Activated T-helper 2 cell treated with anti-CD3 and anti-CD28 coated beads, Interferon-gamma antibody, Interleukin-2, Interleukin-4, amounts not matched to agents 10 μg/mL and 5 μg/mL and 100 μg/mL, durations not matched to agents 14 hours and 24 hours and 36 hours (primary cell): ENCODE results near the gene FAM20C. TPM values are rescaled to one million over a fixed set of nuclear protein-coding genes. Genes with fewer than 3 reads are reported as not detected.

Experiments
- DNase-seq: peaks from one replicate; pipeline ENCODE4 v3.0.0; 2021; ENCODE audit warnings: low spot score
- H3K27ac Mint-ChIP-seq: one replicate; pipeline ENCODE4 v1.8.0; 2021; ENCODE audit warnings: mixed read lengths
- H3K27me3 Mint-ChIP-seq: one replicate; pipeline ENCODE4 v1.8.0; 2021; ENCODE audit warnings: low read depth, mixed read lengths
- H3K36me3 Mint-ChIP-seq: one replicate; pipeline ENCODE4 v1.8.0; 2021; ENCODE audit warnings: low read depth, mixed read lengths
- H3K4me1 Mint-ChIP-seq: one replicate; pipeline ENCODE4 v1.8.0; 2021; ENCODE audit warnings: low read depth, mixed read lengths
- H3K4me3 Mint-ChIP-seq: one replicate; pipeline ENCODE4 v1.8.0; 2021; ENCODE audit warnings: low read depth, mild to moderate bottlenecking, moderate library complexity, mixed read lengths
- H3K9me3 Mint-ChIP-seq: one replicate; pipeline ENCODE4 v1.8.0; 2021; ENCODE audit warnings: mixed read lengths
- intact Hi-C: fragments of 100-400 bp; cut with micrococcal nuclease; formaldehyde crosslinking; loops from one replicate; pipeline ENCODE4 v1.15.1; 2023
- total RNA-seq: library from RNA; stranded (reverse); gene quantifications from 2 replicates; pipeline ENCODE4 v1.2.3, GENCODE V29; 2022

Gene FAM20C
- total RNA-seq, 1 donor from 2014 or later: 1.3 TPM

GRCh38 chr7:216360-217300 is 24.3 kb downstream of the FAM20C start:
- no peaks in the 10 kb centered on the region for H3K4me1 Mint-ChIP-seq
- no peak overlapping the region for H3K27ac Mint-ChIP-seq
- H3K27me3 Mint-ChIP-seq: no peaks in the 10 kb centered on the region
- DNase-seq: no peak
- H3K9me3 Mint-ChIP-seq: no peaks in the 10 kb centered on the region
- H3K36me3 Mint-ChIP-seq: no peaks in the 10 kb centered on the region
- intact Hi-C loops: no loop called here
- no peak overlapping the region for H3K4me3 Mint-ChIP-seq

- intact Hi-C loops: no loop called here
- Mint-ChIP-seq H3K4me3 (no peak overlapping the region), H3K9me3 (no peaks in the 10 kb centered on the region), H3K4me1 (no peaks in the 10 kb centered on the region), H3K27ac (no peak overlapping the region), H3K27me3 (no peaks in the 10 kb centered on the region), H3K36me3 (no peaks in the 10 kb centered on the region)
- DNase-seq: no peak
Observed at GRCh38 chr7:217781-218180, 25.4 kb downstream of the FAM20C start.

- no peak overlapping the region for H3K27ac Mint-ChIP-seq
- no peaks in the 10 kb centered on the region for H3K9me3 Mint-ChIP-seq
- H3K27me3 Mint-ChIP-seq: no peaks in the 10 kb centered on the region
- no peak for DNase-seq
- no peak overlapping the region for H3K4me3 Mint-ChIP-seq
- intact Hi-C loops: no loop called here
- no peaks in the 10 kb centered on the region for H3K4me1 Mint-ChIP-seq
- H3K36me3 Mint-ChIP-seq: no peaks in the 10 kb centered on the region
Observed at GRCh38 chr7:218316-218715, 25.9 kb downstream of the FAM20C start.

- no peak for DNase-seq
- Mint-ChIP-seq H3K9me3 (no peaks in the 10 kb centered on the region), H3K27ac (no peak overlapping the region), H3K4me3 (no peak overlapping the region), H3K27me3 (no peaks in the 10 kb centered on the region), H3K36me3 (no peaks in the 10 kb centered on the region), H3K4me1 (no peaks in the 10 kb centered on the region)
- intact Hi-C loops: no loop called here
Observed at GRCh38 chr7:218896-219580, 26.7 kb downstream of the FAM20C start.

- H3K4me3 Mint-ChIP-seq: no peak overlapping the region
- intact Hi-C loops: no loop called here
- H3K36me3 Mint-ChIP-seq: no peaks in the 10 kb centered on the region
Observed at GRCh38 chr7:219581-220150, 27.3 kb downstream of the FAM20C start.

GRCh38 chr7:220151-220841 is 27.9 kb downstream of the FAM20C start:
- no peaks in the 10 kb centered on the region for H3K4me1 Mint-ChIP-seq
- H3K27me3 Mint-ChIP-seq: no peaks in the 10 kb centered on the region
- intact Hi-C loops: no loop called here
- no peak for DNase-seq
- no peaks in the 10 kb centered on the region for H3K36me3 Mint-ChIP-seq
- no peaks in the 10 kb centered on the region for H3K9me3 Mint-ChIP-seq
- H3K27ac Mint-ChIP-seq: no peak overlapping the region
- no peak overlapping the region for H3K4me3 Mint-ChIP-seq

More at GRCh38 chr7:219581-220150, 27.3 kb downstream of the FAM20C start:
- no peaks in the 10 kb centered on the region for H3K4me1 Mint-ChIP-seq
- no peaks in the 10 kb centered on the region for H3K9me3 Mint-ChIP-seq
- no peak overlapping the region for H3K27ac Mint-ChIP-seq
- DNase-seq: no peak
- no peaks in the 10 kb centered on the region for H3K27me3 Mint-ChIP-seq

GRCh38 chr7:221978-222715 is 29.8 kb downstream of the FAM20C start:
- H3K27me3 Mint-ChIP-seq: no peaks in the 10 kb centered on the region
- no peak overlapping the region for H3K27ac Mint-ChIP-seq
- no peaks in the 10 kb centered on the region for H3K36me3 Mint-ChIP-seq
- intact Hi-C loops: no loop called here
- H3K4me1 Mint-ChIP-seq: no peaks in the 10 kb centered on the region
- H3K4me3 Mint-ChIP-seq: no peak overlapping the region
- H3K9me3 Mint-ChIP-seq: no peaks in the 10 kb centered on the region
- DNase-seq: no peak

- Mint-ChIP-seq H3K27me3 (no peaks in the 10 kb centered on the region), H3K4me1 (no peaks in the 10 kb centered on the region)
- intact Hi-C loops: no loop called here
Observed at GRCh38 chr7:222716-223041, 30.3 kb downstream of the FAM20C start.

GRCh38 chr7:223118-223800 is 30.9 kb downstream of the FAM20C start:
- no peaks in the 10 kb centered on the region for H3K27me3 Mint-ChIP-seq
- H3K36me3 Mint-ChIP-seq: no peaks in the 10 kb centered on the region
- intact Hi-C loops: no loop called here
- no peak overlapping the region for H3K27ac Mint-ChIP-seq
- H3K9me3 Mint-ChIP-seq: no peaks in the 10 kb centered on the region
- no peak overlapping the region for H3K4me3 Mint-ChIP-seq
- no peaks in the 10 kb centered on the region for H3K4me1 Mint-ChIP-seq
- no peak for DNase-seq

More at GRCh38 chr7:222716-223041, 30.3 kb downstream of the FAM20C start:
- Mint-ChIP-seq H3K9me3 (no peaks in the 10 kb centered on the region), H3K27ac (no peak overlapping the region), H3K4me3 (no peak overlapping the region), H3K36me3 (no peaks in the 10 kb centered on the region)
- no peak for DNase-seq

- no peak for DNase-seq
- intact Hi-C loops: no loop called here
- no peak overlapping the region for H3K4me3 Mint-ChIP-seq
- no peak overlapping the region for H3K27ac Mint-ChIP-seq
- H3K36me3 Mint-ChIP-seq: no peaks in the 10 kb centered on the region
- no peaks in the 10 kb centered on the region for H3K9me3 Mint-ChIP-seq
- H3K27me3 Mint-ChIP-seq: no peaks in the 10 kb centered on the region
- H3K4me1 Mint-ChIP-seq: no peaks in the 10 kb centered on the region
Observed at GRCh38 chr7:223861-224260, 31.5 kb downstream of the FAM20C start.

GRCh38 chr7:226281-226895 is 34.0 kb downstream of the FAM20C start:
- intact Hi-C loops: no loop called here
- H3K4me3 Mint-ChIP-seq: no peak overlapping the region
- no peaks in the 10 kb centered on the region for H3K4me1 Mint-ChIP-seq
- DNase-seq: no peak
- H3K27me3 Mint-ChIP-seq: no peaks in the 10 kb centered on the region
- no peaks in the 10 kb centered on the region for H3K36me3 Mint-ChIP-seq
- no peak overlapping the region for H3K27ac Mint-ChIP-seq
- H3K9me3 Mint-ChIP-seq: no peaks in the 10 kb centered on the region
